Glutamatergic neuron (in vitro differentiated cells): ENCODE results near the gene TFB1M. TPM values are rescaled to one million over a fixed set of nuclear protein-coding genes. Genes with fewer than 3 reads are reported as not detected.
"Not testable (repeated sequence)": the region's sequence is repeated elsewhere in the genome, so short reads cannot be mapped to it uniquely, and the experiment has no call there.

Experiments
- DNase-seq: peaks from one replicate; pipeline ENCODE4 v3.0.0; 2022
- H3K27ac Mint-ChIP-seq: one replicate; pipeline ENCODE4 v1.8.0; 2020; ENCODE audit warnings: mild to moderate bottlenecking, mixed read lengths, inconsistent platforms; ENCODE audit not compliant: unreplicated experiment
- H3K27me3 Mint-ChIP-seq: one replicate; pipeline ENCODE4 v1.8.0; 2020; ENCODE audit warnings: mild to moderate bottlenecking, moderate library complexity, mixed read lengths, inconsistent platforms; ENCODE audit not compliant: unreplicated experiment
- H3K36me3 Mint-ChIP-seq: one replicate; pipeline ENCODE4 v1.8.0; 2020; ENCODE audit warnings: mild to moderate bottlenecking, mixed read lengths, inconsistent platforms; ENCODE audit not compliant: unreplicated experiment
- H3K4me1 Mint-ChIP-seq: one replicate; pipeline ENCODE4 v1.8.0; 2020; ENCODE audit warnings: mild to moderate bottlenecking, low read depth, mixed read lengths, inconsistent platforms; ENCODE audit not compliant: unreplicated experiment
- H3K4me3 Mint-ChIP-seq: one replicate; pipeline ENCODE4 v1.8.0; 2020; ENCODE audit warnings: mild to moderate bottlenecking, mixed read lengths, inconsistent platforms; ENCODE audit not compliant: unreplicated experiment
- H3K9me3 Mint-ChIP-seq: one replicate; pipeline ENCODE4 v1.8.0; 2020; ENCODE audit warnings: mild to moderate bottlenecking, moderate library complexity, mixed read lengths, inconsistent platforms; ENCODE audit not compliant: unreplicated experiment
- CTCF ChIP-seq: fragments of 200-600 bp; sonication (generic); IDR thresholded peaks from one replicate; pipeline ENCODE4 v1.5.0; 2021; ENCODE audit not compliant: partially characterized antibody, unreplicated experiment
- total RNA-seq: library from RNA; stranded (reverse); fragmentation: NEBNext Ultra II Directional; extraction: Animal tissue kit (Norgen Biotek cat#: 25700); gene quantifications from one replicate; pipeline ENCODE4 v1.2.1, GENCODE V29; 2021; ENCODE audit not compliant: unreplicated experiment

The TFB1M gene
- total RNA-seq, 1 donor from 2014 or later = 36.8 TPM

GRCh38 chr6:155219858-155220301, 94.4 kb downstream of the TFB1M start:
- Mint-ChIP-seq H3K36me3 (no peaks in the 10 kb centered on the region), H3K27me3 (no peaks in the 10 kb centered on the region), H3K9me3 (peaks cover 6% of the 10 kb centered on the region), H3K4me3 (no peak overlapping the region), H3K4me1 (peaks cover 28% of the 10 kb centered on the region), H3K27ac (no peak overlapping the region)
- DNase-seq = no peak
- TF ChIP-seq CTCF = no peak

GRCh38 chr6:155219299-155219698, 95.0 kb downstream of the TFB1M start:
- Mint-ChIP-seq H3K9me3 (peaks cover 8% of the 10 kb centered on the region), H3K4me3 (no peak overlapping the region), H3K4me1 (peaks cover 31% of the 10 kb centered on the region), H3K27ac (no peak overlapping the region), H3K27me3 (no peaks in the 10 kb centered on the region), H3K36me3 (peaks cover 3% of the 10 kb centered on the region)
- DNase-seq = no peak
- TF ChIP-seq CTCF = no peak

GRCh38 chr6:155218711-155219110, 95.6 kb downstream of the TFB1M start:
- DNase-seq, H3K4me3 Mint-ChIP-seq, H3K27ac Mint-ChIP-seq, H3K9me3 Mint-ChIP-seq, H3K36me3 Mint-ChIP-seq, H3K27me3 Mint-ChIP-seq: not testable (repeated sequence)
- peaks cover 26% of the 10 kb centered on the region for H3K4me1 Mint-ChIP-seq

- Mint-ChIP-seq H3K27ac (peak overlapping the region; percentile 52), H3K4me1 (peaks cover 24% of the 10 kb centered on the region), H3K9me3 (peaks cover 11% of the 10 kb centered on the region), H3K36me3 (peaks cover 8% of the 10 kb centered on the region), H3K27me3 (no peaks in the 10 kb centered on the region), H3K4me3 (peak overlapping the region; percentile 17)
- TF ChIP-seq CTCF = no peak
- peak; percentile 34 for DNase-seq
Observed at GRCh38 chr6:155216312-155217046, 97.8 kb downstream of the TFB1M start.

GRCh38 chr6:155215906-155216305, 98.4 kb downstream of the TFB1M start:
- Mint-ChIP-seq H3K4me1 (peaks cover 27% of the 10 kb centered on the region), H3K36me3 (peaks cover 8% of the 10 kb centered on the region), H3K27ac (peak overlapping the region; percentile 33), H3K27me3 (no peaks in the 10 kb centered on the region), H3K9me3 (peaks cover 10% of the 10 kb centered on the region), H3K4me3 (no peak overlapping the region)
- DNase-seq = no peak
- TF ChIP-seq CTCF = no peak
